Suprapubic skin (tissue), 4 donors: ENCODE data around the gene IQGAP2. TPM values are rescaled to one million over a fixed set of nuclear protein-coding genes. Genes with fewer than 3 reads are reported as not detected.

Source experiments
- DNase-seq, 2 donors: peaks; one replicate each; pipeline ENCODE4 v3.0.0-alpha.2; 2019; ENCODE audit warnings: low spot score in 2 of 2
- H3K27ac ChIP-seq: fragments of 200-600 bp; sonication (generic); one replicate; pipeline ENCODE4 v1.5.1; 2019
- H3K27me3 ChIP-seq: fragments of 200-600 bp; sonication (generic); one replicate; pipeline ENCODE4 v1.5.1; 2019
- H3K36me3 ChIP-seq: fragments of 200-600 bp; sonication (generic); one replicate; pipeline ENCODE4 v1.5.1; 2019
- H3K4me1 ChIP-seq: fragments of 200-600 bp; sonication (generic); one replicate; pipeline ENCODE4 v1.5.1; 2019
- H3K4me3 ChIP-seq: fragments of 200-600 bp; sonication (generic); one replicate; pipeline ENCODE4 v1.5.1; 2019; ENCODE audit warnings: mild to moderate bottlenecking
- H3K9me3 ChIP-seq: fragments of 200-600 bp; sonication (generic); one replicate; pipeline ENCODE4 v1.5.1; 2019
- EP300 ChIP-seq: sonication (generic); formaldehyde crosslinking; IDR thresholded peaks from one replicate; pipeline ENCODE4 v1.6.1; 2017; ENCODE audit warnings: antibody characterized with exemption
- POLR2A ChIP-seq, 2 donors: fragments of 450-650 bp; IDR thresholded peaks; one replicate each; pipeline ENCODE4 v1.6.1; 2017; ENCODE audit warnings: antibody characterized with exemption in 2 of 2, mild to moderate bottlenecking in 2 of 2, moderate library complexity in 2 of 2
- POLR2AphosphoS5 ChIP-seq, 3 donors: sonication (generic); formaldehyde crosslinking; IDR thresholded peaks; one replicate each; pipeline ENCODE4 v1.6.1; 2017; ENCODE audit warnings: antibody characterized with exemption in 3 of 3
- WGBS: methylation state at CpG from one replicate; pipeline ENCODE4 v1.1.5; 2018; 5-methylcytosine and 5-hydroxymethylcytosine counted together
- total RNA-seq, 4 donors: library from RNA; depleted of rRNA; stranded (reverse); fragments of >200 nt; gene quantifications; one replicate each; pipeline ENCODE4 v1.1.0, GENCODE V29; 2016
- TF ChIP-seq, protein P1 (sequence below), 2 donors: fragments of 200-600 bp in 1 of 2; fragments of 450-650 bp in 1 of 2; sonication (generic) in 1 of 2; IDR thresholded peaks; one replicate each; pipeline ENCODE4 v1.5.1; 2016 to 2019; ENCODE audit warnings: antibody characterized with exemption in 2 of 2, mild to moderate bottlenecking in 1 of 2, moderate library complexity in 1 of 2

Gene IQGAP2
- total RNA-seq, 4 donors from 2014 or later = 10.1 to 49.0 (median 12.8) TPM

DNA sequence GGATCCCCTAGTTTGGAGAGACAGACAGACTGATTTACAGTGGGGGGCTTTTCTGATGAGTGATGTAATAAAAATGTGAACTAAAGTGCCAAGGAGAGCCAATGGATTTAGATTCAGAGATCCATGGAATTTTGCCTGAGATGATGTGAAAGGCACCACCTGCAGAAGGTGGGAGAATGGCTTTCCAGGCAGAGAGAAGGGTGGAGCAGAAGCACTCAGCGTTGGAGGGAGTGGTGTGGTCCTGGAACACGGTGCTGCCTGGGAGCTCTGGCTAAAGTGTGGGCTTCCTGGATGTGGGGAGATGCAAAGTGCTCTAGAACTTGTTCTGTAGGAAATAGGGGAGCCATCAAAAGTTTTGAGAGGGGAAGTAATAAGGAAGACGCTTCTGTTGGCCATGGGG is 57.0 kb downstream of the IQGAP2 start:
- no peaks in the 10 kb centered on the region for H3K4me1 ChIP-seq
- no peaks in the 10 kb centered on the region for H3K36me3 ChIP-seq
- WGBS = 83% methylated on average over 3 of the region's 3 CpGs
- no peaks in the 10 kb centered on the region for H3K27me3 ChIP-seq
- no peaks in the 10 kb centered on the region for H3K9me3 ChIP-seq
- no peak for DNase-seq
- TF ChIP-seq EP300 = no peak
- no peak overlapping the region for H3K4me3 ChIP-seq
- no peak overlapping the region for H3K27ac ChIP-seq

GRCh38 chr5:76462097-76462667 is 59.1 kb downstream of the IQGAP2 start:
- 89% methylated on average over 7 of the region's 7 CpGs for WGBS
- H3K9me3 ChIP-seq = no peaks in the 10 kb centered on the region
- no peak overlapping the region for H3K27ac ChIP-seq
- no peaks in the 10 kb centered on the region for H3K4me1 ChIP-seq
- DNase-seq = no peak
- no peaks in the 10 kb centered on the region for H3K36me3 ChIP-seq
- TF ChIP-seq, protein P1, sequence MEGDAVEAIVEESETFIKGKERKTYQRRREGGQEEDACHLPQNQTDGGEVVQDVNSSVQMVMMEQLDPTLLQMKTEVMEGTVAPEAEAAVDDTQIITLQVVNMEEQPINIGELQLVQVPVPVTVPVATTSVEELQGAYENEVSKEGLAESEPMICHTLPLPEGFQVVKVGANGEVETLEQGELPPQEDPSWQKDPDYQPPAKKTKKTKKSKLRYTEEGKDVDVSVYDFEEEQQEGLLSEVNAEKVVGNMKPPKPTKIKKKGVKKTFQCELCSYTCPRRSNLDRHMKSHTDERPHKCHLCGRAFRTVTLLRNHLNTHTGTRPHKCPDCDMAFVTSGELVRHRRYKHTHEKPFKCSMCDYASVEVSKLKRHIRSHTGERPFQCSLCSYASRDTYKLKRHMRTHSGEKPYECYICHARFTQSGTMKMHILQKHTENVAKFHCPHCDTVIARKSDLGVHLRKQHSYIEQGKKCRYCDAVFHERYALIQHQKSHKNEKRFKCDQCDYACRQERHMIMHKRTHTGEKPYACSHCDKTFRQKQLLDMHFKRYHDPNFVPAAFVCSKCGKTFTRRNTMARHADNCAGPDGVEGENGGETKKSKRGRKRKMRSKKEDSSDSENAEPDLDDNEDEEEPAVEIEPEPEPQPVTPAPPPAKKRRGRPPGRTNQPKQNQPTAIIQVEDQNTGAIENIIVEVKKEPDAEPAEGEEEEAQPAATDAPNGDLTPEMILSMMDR (IDR thresholded peaks at IDR 0.05) = no peak
- TF ChIP-seq EP300 (no peak), POLR2A (IDR thresholded peaks at IDR 0.05) (no peak), POLR2AphosphoS5 (IDR thresholded peaks at IDR 0.05) (no peak)
- H3K4me3 ChIP-seq = no peak overlapping the region
- no peaks in the 10 kb centered on the region for H3K27me3 ChIP-seq

GRCh38 chr5:76467216-76467615 is 64.1 kb downstream of the IQGAP2 start:
- Histone ChIP-seq H3K27me3 (no peaks in the 10 kb centered on the region), H3K4me1 (no peaks in the 10 kb centered on the region), H3K9me3 (no peaks in the 10 kb centered on the region), H3K4me3 (no peak overlapping the region), H3K27ac (no peak overlapping the region), H3K36me3 (no peaks in the 10 kb centered on the region)
- no peak for TF ChIP-seq EP300
- TF ChIP-seq POLR2AphosphoS5 (IDR thresholded peaks at IDR 0.05) = no peak
- TF ChIP-seq, protein P1 (IDR thresholded peaks at IDR 0.05) = no peak
- TF ChIP-seq POLR2A (IDR thresholded peaks at IDR 0.05) = no peak
- DNase-seq = no peak
- 85% methylated on average over 1 of the region's 1 CpG for WGBS

- TF ChIP-seq POLR2AphosphoS5 (IDR thresholded peaks at IDR 0.05) (no peak), EP300 (no peak), POLR2A (IDR thresholded peaks at IDR 0.05) (no peak)
- TF ChIP-seq, protein P1 (IDR thresholded peaks at IDR 0.05) = no peak
- DNase-seq = no peak
Measured at GRCh38 chr5:76468635-76469425, 65.7 kb downstream of the IQGAP2 start.

DNA sequence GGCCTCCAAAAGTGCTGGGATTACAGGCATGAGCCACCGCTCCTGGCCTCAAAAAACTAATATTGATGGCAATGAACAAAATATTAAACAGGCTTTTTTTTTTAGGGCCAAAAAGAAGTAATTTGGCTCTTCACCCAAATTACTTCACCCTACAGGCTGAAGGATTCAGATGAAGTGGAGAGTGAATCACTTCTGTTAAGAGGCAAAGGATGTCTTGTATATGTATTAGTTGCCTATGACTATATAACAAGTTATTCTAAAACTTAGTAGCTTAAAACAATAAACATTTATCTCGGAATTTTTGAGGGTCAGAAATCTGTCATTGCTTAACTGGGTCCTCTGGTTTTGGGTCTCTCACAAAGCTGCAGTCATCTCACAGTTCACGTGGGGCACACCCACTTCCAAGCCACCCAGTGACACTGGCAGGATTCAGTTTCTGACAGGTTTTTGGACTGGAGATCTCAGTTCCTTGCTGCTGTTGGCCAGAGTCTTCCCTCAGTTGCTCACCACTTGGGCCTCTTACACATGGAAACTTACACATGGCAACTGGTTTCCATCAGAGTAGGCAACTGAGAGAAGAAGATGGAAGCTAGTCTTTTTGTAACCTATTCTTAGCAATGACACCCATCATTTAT is 66.7 kb downstream of the IQGAP2 start:
- no peaks in the 10 kb centered on the region for H3K27me3 ChIP-seq
- no peak overlapping the region for H3K4me3 ChIP-seq
- no peaks in the 10 kb centered on the region for H3K9me3 ChIP-seq
- TF ChIP-seq POLR2AphosphoS5 (IDR thresholded peaks at IDR 0.05) (no peak), POLR2A (IDR thresholded peaks at IDR 0.05) (no peak), EP300 (no peak)
- TF ChIP-seq, protein P1 (IDR thresholded peaks at IDR 0.05) = no peak
- H3K36me3 ChIP-seq = no peaks in the 10 kb centered on the region
- no peaks in the 10 kb centered on the region for H3K4me1 ChIP-seq
- DNase-seq = no peak
- no peak overlapping the region for H3K27ac ChIP-seq
- WGBS = 73% methylated on average over 3 of the region's 3 CpGs

More at GRCh38 chr5:76468635-76469425, 65.7 kb downstream of the IQGAP2 start:
- H3K9me3 ChIP-seq = no peaks in the 10 kb centered on the region
- H3K27me3 ChIP-seq = no peaks in the 10 kb centered on the region
- WGBS = 87% methylated on average over 12 of the region's 12 CpGs
- no peak overlapping the region for H3K4me3 ChIP-seq
- H3K4me1 ChIP-seq = no peaks in the 10 kb centered on the region
- no peak overlapping the region for H3K27ac ChIP-seq
- no peaks in the 10 kb centered on the region for H3K36me3 ChIP-seq
